Astrocyte of the hippocampus (primary cell): ENCODE data around the gene HPS1.
A peak's percentile ranks its signal among the peaks of the same experiment; 100 is the strongest.

Experiments
- DNase-seq: peaks from one replicate; pipeline ENCODE4 v3.0.0; 2011; ENCODE audit warnings: low read depth, low spot score

HPS1 gene

DNA sequence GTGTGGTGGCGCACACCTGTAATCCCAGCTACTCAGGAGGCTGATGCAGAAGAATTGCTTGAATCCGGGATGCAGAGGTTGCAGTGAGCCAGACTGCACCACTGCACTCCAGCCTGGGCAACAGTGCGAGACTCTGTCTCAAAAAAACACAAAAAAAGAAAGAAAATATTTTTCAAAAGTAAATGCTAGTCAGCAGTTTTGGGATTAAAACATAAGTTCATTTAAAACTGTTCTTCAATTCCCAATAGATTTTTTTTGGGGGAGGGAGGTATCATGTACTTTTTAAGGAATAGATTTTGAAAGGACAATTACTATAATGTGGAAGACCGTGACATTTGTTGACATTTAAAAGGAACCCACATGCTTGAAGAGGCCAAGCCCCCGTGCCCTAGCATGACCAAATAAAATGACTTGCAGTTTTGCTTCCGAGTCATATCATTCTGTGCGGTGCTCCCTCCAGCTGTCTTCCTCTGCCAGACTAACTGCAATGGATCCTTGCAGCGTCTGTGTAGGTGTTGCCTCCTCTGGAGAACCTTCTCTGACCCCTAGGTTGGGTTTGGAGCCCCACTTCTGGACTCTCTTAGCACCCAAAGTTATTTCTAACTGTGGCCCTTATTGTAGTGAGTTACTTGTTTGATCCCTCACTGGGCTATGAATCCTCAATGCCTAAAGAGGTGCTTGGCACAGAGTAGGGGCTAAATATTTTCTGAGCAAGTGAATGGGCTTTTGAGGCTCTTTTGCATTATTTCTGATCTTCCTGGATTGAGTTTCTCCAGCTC is 17.4 kb upstream of the HPS1 start:
- no peak for DNase-seq

GRCh38 chr10:98463016-98463415 is 16.3 kb upstream of the HPS1 start:
- no peak for DNase-seq

GRCh38 chr10:98461500-98461842 is 14.7 kb upstream of the HPS1 start:
- DNase-seq, result no peak

GRCh38 chr10:98460837-98461499 is 14.2 kb upstream of the HPS1 start:
- DNase-seq, result peak; percentile 92

- no peak for DNase-seq
Observed at GRCh38 chr10:98458809-98459784, 12.4 kb upstream of the HPS1 start.

- no peak for DNase-seq
Observed at GRCh38 chr10:98457721-98458120, 11.0 kb upstream of the HPS1 start.

DNA sequence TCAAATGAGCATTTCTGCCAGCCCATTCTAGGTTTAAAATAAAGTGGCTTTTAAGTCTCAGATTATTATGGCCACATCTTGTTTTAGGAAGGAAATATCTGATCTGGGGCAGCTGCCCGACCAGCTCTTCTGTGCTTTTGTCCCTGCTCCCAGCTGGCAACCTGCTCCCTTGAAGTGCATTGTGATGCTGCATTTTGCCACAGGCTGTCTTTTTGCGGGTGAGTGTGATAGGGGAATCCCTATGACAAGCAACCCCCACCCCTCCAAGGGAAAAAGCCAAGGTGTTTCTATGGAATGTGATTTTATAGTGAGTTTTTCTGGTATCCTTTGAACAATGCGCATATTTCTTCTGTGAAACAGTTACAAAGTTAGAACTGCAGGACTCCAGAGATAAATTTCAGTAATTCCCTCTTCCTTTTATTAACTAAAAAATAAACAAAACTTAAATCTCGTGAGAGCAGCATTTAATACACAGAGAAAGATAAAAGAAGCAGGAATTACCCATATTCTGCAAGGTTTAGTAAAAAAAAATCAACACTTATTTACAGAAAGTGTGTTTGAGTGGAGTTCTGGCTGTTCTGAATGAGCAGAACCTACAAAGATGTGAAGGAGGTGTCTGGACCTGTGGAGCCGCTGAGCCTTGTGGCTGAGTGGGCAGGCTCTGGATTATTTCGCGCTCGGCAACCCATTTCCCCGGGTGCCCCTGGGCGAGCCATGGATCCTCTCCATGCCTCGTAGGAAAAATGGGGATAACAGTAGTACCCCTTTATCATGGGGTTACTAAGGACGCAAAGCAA is 10.1 kb upstream of the HPS1 start:
- DNase-seq, result no peak

GRCh38 chr10:98456043-98456570 is 9.4 kb upstream of the HPS1 start:
- no peak for DNase-seq

GRCh38 chr10:98453729-98454128 is 7.0 kb upstream of the HPS1 start:
- DNase-seq, result no peak

- no peak for DNase-seq
Observed at GRCh38 chr10:98450618-98451017, 3.9 kb upstream of the HPS1 start.

DNA sequence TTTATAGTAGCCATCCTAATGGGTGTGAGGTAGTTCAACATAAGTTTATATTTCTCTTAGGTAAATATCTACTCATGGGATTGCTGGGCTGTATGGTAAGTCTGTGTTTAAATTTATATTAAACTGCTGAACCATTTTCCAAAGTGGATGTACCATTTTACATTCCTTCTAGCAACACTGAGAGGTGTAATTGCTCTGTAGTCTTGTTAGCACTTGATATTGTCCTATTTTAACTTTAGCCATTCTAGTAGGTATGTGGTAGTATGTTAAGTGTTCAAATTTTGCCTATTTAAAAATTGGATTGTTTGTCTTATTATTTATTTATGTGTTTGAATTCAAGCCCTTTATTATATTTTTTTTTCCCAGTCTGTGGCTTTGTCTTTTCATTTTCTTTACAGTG is 2.6 kb upstream of the HPS1 start:
- no peak for DNase-seq

DNA sequence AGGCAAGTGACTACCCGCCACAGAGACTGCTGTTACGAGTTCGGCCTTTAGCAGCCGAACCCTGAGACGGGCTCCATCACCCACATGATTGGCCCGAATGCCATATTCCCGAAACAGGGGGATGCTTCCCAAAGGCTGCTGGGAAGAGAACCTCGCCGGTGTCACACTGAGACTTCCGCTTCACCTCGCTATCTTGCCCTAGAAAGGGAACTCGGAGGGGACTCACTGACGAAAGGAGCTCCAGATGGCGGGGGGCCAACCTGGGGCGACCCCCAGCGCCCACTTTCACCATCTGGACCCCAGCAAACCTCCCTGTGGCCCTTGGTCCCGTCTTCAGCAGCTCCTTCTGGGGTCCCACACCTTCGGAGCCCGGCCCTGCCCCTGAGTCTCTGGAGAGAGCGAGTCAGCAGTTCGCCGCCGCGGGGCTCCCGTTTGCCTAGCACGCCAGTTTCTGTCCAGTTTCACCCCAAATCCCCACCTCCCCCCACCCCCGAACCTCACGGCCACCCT is 529 bp downstream of the HPS1 start:
- peak; percentile 56 for DNase-seq

DNA sequence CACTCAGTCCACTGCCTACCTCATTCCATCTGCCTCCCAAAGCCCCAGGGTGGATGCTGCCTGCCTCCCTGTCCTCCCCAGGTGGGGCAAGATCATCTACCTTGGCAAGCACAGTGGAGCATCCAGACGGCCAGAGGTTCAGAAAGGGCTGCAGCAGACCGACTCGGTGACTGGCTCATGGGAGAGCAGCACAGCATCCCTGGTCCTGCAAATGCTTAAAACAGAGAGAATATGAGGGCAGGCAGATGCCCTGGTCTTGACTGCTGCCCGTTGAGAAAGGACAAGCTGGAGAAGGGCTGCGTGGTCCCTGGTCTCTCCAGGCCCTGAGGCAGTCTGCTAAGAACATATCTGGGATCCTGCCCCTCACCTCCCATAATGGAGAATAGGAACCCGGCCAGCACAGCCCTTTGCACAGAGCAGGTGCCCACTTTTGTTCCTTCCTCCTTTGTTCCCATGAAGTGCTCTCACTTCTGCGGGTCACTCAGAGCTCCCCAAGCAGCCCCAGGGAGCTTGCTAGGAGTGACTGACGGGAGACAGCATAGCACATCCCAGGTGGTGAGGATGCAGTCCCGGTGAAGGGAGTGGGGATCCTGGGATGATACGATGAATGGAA is 1.4 kb downstream of the HPS1 start:
- DNase-seq, result no peak

DNA sequence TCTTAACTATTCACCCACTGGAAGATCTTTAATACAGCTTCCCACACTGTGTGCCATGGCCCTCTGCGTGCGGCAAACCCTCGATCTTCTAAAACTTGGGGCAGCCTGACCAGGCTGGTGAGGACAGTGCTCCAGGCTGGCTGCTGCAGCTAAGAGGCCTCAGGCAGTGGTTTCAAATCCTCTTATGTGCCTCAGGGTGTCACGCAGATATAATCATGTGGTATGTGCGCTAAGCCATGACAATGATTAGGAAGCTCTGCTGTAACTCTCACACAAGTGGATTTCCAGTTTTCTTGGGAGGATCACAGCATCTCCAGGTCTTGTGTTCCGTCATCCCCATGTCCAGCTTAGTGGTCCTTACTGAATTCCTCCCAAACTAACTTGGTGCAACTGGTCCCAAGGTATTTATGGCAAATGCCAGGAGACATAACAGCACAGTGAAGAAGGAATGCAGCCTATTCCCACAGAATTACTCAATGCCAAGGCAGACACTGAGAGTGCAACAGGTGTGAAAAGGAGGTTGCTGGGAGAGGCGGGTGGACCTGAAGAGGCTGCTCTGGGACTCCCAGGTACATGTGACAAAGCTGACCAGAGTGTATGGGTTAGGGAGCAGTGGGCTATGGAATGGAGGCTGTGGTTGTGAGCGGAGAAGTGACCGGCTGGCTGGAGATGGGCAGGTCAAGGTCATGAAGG is 2.3 kb downstream of the HPS1 start:
- no peak for DNase-seq

GRCh38 chr10:98438715-98439114 is 8.0 kb downstream of the HPS1 start:
- DNase-seq, result no peak

DNA sequence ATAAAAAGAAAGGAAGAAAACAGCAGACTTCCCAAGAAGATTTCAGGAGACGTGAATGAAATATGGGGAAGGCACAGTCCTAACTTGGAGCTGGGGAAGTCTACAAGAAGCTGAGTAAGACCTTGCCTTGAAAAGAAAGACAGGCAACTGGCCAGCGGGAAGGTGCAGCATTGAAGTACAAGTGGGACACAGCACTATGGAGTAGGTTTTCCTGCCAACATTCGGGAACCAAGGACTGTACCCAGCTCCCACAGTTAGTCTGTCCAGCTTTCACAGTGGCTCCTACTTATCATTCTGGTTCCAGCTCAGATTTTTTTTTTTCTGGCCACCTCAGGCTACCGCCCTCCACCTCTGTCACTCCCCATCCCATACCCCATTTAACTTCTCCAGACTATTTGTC is 10.0 kb downstream of the HPS1 start:
- DNase-seq, result no peak

DNA sequence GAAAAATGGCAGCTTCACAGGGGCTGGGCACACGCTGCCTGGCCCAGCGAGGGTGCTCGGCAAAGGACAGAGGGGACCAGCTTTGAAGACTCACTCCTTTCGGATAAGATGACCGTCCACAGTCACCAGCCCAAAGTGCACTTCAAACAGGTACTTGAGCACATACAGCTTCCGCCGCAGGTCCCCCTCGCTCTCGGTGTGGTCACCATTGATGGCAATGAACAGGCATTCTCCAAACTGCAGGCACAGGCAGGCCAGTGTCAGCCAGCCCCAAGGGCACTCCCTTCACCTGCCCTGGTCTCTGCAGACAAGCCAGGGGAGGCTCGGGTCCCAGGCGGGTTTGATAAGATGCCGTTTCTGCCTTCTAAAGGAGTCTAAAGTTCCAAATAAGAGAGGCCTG is 11.6 kb downstream of the HPS1 start:
- no peak for DNase-seq

GRCh38 chr10:98433881-98434732 is 12.6 kb downstream of the HPS1 start:
- DNase-seq, result peak; percentile 77

GRCh38 chr10:98433371-98433770 is 13.4 kb downstream of the HPS1 start:
- DNase-seq, result no peak
